ENCODE data around the gene KIAA2012.

KIAA2012 gene

GRCh38 chr2:202116691-202117090 lies 43.6 kb downstream of the KIAA2012 start:
- TF ChIP-seq, protein P1, sequence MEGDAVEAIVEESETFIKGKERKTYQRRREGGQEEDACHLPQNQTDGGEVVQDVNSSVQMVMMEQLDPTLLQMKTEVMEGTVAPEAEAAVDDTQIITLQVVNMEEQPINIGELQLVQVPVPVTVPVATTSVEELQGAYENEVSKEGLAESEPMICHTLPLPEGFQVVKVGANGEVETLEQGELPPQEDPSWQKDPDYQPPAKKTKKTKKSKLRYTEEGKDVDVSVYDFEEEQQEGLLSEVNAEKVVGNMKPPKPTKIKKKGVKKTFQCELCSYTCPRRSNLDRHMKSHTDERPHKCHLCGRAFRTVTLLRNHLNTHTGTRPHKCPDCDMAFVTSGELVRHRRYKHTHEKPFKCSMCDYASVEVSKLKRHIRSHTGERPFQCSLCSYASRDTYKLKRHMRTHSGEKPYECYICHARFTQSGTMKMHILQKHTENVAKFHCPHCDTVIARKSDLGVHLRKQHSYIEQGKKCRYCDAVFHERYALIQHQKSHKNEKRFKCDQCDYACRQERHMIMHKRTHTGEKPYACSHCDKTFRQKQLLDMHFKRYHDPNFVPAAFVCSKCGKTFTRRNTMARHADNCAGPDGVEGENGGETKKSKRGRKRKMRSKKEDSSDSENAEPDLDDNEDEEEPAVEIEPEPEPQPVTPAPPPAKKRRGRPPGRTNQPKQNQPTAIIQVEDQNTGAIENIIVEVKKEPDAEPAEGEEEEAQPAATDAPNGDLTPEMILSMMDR (IDR thresholded peaks at IDR 0.05; ENCODE audit: low read depth, low read length): no peak
- DNase-seq (ENCODE audit: low read depth in 2 of 2): no peak
- no peak overlapping the region for H3K4me3 ChIP-seq (replicated peaks in 1 of 2; ENCODE audit: low read depth in 2 of 2, low read length in 2 of 2)

GRCh38 chr2:202118168-202118567 lies 45.1 kb downstream of the KIAA2012 start:
- H3K4me3 ChIP-seq (replicated peaks in 1 of 2; ENCODE audit: low read depth in 2 of 2, low read length in 2 of 2): no peak overlapping the region
- DNase-seq (ENCODE audit: low read depth in 2 of 2): no peak
- TF ChIP-seq, protein P1 (IDR thresholded peaks at IDR 0.05; ENCODE audit: low read depth, low read length): no peak

- no peak overlapping the region for H3K4me3 ChIP-seq (replicated peaks in 1 of 2; ENCODE audit: low read depth in 2 of 2, low read length in 2 of 2)
- no peak for DNase-seq (ENCODE audit: low read depth in 2 of 2)
- TF ChIP-seq, protein P1 (IDR thresholded peaks at IDR 0.05; ENCODE audit: low read depth, low read length): no peak
These were observed 47.8 kb downstream of the KIAA2012 start for GRCh38 chr2:202120828-202121227.

DNA sequence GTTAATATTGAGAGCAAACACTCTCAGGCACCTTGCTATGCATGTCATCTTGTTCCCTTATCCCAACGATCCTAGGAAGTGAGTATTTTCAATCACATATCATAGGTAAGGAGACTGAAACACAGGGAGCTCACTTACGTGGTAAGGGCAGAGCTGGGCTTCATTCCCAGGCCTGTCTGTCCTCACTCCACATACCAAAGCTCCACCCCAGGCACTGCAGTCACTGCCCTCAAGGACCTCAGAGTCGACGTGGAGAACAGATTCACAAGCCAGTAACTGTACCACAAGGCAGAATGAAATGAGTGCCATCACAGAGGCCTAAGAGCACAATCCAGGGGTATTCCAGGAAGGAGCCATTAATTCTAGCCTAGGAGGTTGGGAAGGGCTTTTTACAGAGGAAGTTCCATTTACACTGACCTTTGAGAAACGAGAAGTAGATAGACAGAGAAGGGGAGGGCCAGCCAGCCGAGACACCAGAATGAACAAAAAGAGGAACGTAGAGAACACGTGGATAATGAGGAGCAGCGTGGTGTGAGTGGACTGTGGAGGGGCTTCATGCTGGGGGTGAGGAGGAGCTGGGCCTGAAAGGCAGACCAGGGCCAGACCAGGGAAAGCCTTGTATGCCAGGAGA lies 48.6 kb downstream of the KIAA2012 start:
- TF ChIP-seq, protein P1 (IDR thresholded peaks at IDR 0.05; ENCODE audit: low read depth, low read length): no peak
- no peak for DNase-seq (ENCODE audit: low read depth in 2 of 2)
- H3K4me3 ChIP-seq (replicated peaks in 1 of 2; ENCODE audit: low read depth in 2 of 2, low read length in 2 of 2): no peak overlapping the region

GRCh38 chr2:202122163-202122540 lies 49.1 kb downstream of the KIAA2012 start:
- H3K4me3 ChIP-seq (replicated peaks in 1 of 2; ENCODE audit: low read depth in 2 of 2, low read length in 2 of 2): no peak overlapping the region
- TF ChIP-seq, protein P1 (IDR thresholded peaks at IDR 0.05; ENCODE audit: low read depth, low read length): no peak
- no peak for DNase-seq (ENCODE audit: low read depth in 2 of 2)

GRCh38 chr2:202122980-202123720 lies 50.1 kb downstream of the KIAA2012 start:
- no peak for DNase-seq (ENCODE audit: low read depth in 2 of 2)
- TF ChIP-seq, protein P1 (IDR thresholded peaks at IDR 0.05; ENCODE audit: low read depth, low read length): no peak
- H3K4me3 ChIP-seq (replicated peaks in 1 of 2; ENCODE audit: low read depth in 2 of 2, low read length in 2 of 2): no peak overlapping the region

Data from cardiac fibroblast (primary cell).